Left lung (tissue), 10 donors: Measurements from ENCODE around the gene USP12. TPM values are rescaled to one million over a fixed set of nuclear protein-coding genes. Genes with fewer than 3 reads are reported as not detected.
"Not testable (repeated sequence)": the region's sequence is repeated elsewhere in the genome, so short reads cannot be mapped to it uniquely, and the experiment has no call there.

Source experiments
- ATAC-seq: fragments of 200-7000 bp; cut with Tn5 transposase; one replicate; pipeline ENCODE4 v1.9.1; 2020; ENCODE audit warnings: moderate library complexity
- DNase-seq, 4 donors: peaks; one replicate each; pipeline ENCODE4 v3.0.0-alpha.2; 2013 to 2020
- H3K27ac ChIP-seq, 2 donors: fragments of 200-600 bp; sonication (generic) in 1 of 2; one replicate each; pipeline versions ENCODE4 v1.5.0 to v1.8.0; 2020 to 2021
- H3K27me3 ChIP-seq, 2 donors: fragments of 200-600 bp; sonication (generic) in 1 of 2; one replicate each; pipeline versions ENCODE4 v1.5.0 to v1.8.0; 2020 to 2021
- H3K36me3 ChIP-seq, 2 donors: fragments of 200-600 bp; sonication (generic) in 1 of 2; one replicate each; pipeline versions ENCODE4 v1.5.0 to v1.8.0; 2020 to 2021
- H3K4me1 ChIP-seq, 2 donors: fragments of 200-600 bp; one replicate each; pipeline ENCODE4 v1.8.0; 2021
- H3K4me3 ChIP-seq, 2 donors: fragments of 200-600 bp; sonication (generic) in 1 of 2; one replicate each; pipeline versions ENCODE4 v1.5.0 to v1.8.0; 2020 to 2021; ENCODE audit warnings: mild to moderate bottlenecking in 1 of 2
- H3K9me3 ChIP-seq, 2 donors: fragments of 200-600 bp; sonication (generic) in 1 of 2; one replicate each; pipeline versions ENCODE4 v1.5.0 to v1.8.0; 2020 to 2021
- CTCF ChIP-seq, 2 donors: fragments of 200-600 bp; sonication (generic) in 1 of 2; IDR thresholded peaks; one replicate each; pipeline versions ENCODE4 v1.5.0 to v1.8.0; 2021; ENCODE audit warnings: antibody characterized with exemption in 2 of 2
- intact Hi-C, 2 donors: fragments of 100-400 bp; cut with DNase I; formaldehyde crosslinking; loops; one replicate each; pipeline versions ENCODE4 v1.11.2 to v1.14.2; 2022
- polyA plus RNA-seq, 6 donors: library from polyadenylated mRNA; unstranded; fragments of 120-200 nt; gene quantifications; one replicate each; pipeline ENCODE4 v1.2.1, GENCODE V29; 2013; ENCODE audit not compliant: insufficient read length in 6 of 6
- total RNA-seq, 2 donors: library from RNA; stranded (reverse); fragmentation: NEBNext Ultra II Directional; extraction: Animal tissue kit (Norgen Biotek cat#: 25700); gene quantifications; one replicate each; pipeline ENCODE4 v1.2.1, GENCODE V29; 2021
- donor health status: DM: no; HTN: yes; CAD: no.
- donor health status: DM: no; HTN: no; CAD: no.

The USP12 gene
- total and polyA plus RNA-seq, 8 donors = 22.8 to 44.4 (median 38.8) TPM

DNA sequence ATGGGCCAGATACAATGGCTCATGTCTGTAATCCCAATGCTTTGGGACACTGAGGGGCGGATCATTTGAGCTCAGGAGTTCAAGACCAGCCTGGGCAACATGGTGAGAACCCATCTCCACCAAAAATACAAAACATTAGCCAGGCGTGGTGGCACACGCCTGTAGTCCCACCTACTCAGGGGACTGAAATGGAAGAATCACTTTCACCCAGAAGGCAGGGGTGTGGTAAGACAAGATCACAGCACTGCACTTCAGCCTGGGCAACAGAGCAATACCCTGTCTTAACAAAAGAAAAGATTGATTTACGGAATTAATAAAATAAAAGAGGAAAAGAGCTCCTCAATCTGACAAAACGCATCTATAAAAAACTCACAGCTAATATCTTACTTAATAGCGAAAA lies 22.7 kb downstream of the USP12 start:
- no peak for ATAC-seq
- Histone ChIP-seq H3K27me3 (no peaks in the 10 kb centered on the region), H3K27ac (no peak overlapping the region), H3K4me3 (no peak overlapping the region), H3K9me3 (no peaks in the 10 kb centered on the region), H3K36me3 (no peaks in the 10 kb centered on the region), H3K4me1 (peaks cover 0 to 11% of the 10 kb centered on the region in 2 donors)
- no peak for DNase-seq
- no peak for TF ChIP-seq CTCF (IDR thresholded peaks at IDR 0.05)
- intact Hi-C loops = no loop called here

DNA sequence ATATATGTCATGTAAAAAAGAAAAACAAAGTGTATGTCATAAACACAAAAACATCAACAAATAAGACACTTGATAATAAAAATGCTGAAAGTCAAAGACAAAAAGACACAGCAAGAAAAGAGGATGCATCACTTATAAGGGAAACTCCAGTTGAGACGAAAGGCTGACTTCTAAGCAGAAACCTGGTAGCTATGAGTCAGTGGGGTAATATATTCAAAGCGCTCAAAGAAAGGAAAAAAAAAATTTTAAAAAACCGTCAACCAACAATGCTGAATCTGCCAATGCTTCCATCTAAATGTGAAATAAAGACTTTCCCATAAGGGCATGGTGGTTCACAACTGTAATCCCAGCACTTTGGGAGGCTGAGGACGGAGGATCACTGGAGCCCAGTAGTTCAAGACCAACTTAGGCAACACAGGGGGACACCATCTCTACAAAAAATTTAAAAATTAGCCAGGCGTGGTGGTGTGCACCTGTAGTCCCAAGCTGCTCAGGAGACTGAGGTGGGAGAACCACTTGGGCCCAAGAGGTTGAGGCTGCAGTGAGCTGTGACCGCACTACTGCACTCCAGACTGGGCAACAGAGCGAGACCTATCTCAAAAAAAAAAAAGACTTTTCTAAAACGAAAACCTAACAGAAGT lies 24.0 kb downstream of the USP12 start:
- no peak overlapping the region for H3K27ac ChIP-seq
- ATAC-seq (no peak), DNase-seq (no peak)
- no peak overlapping the region for H3K4me3 ChIP-seq
- H3K9me3 ChIP-seq = peaks cover 0 to 3% of the 10 kb centered on the region in 2 donors
- peaks cover 0 to 6% of the 10 kb centered on the region in 2 donors for H3K4me1 ChIP-seq
- no peaks in the 10 kb centered on the region for H3K36me3 ChIP-seq
- intact Hi-C loops = no loop called here
- H3K27me3 ChIP-seq = no peaks in the 10 kb centered on the region
- no peak for TF ChIP-seq CTCF (IDR thresholded peaks at IDR 0.05)

DNA sequence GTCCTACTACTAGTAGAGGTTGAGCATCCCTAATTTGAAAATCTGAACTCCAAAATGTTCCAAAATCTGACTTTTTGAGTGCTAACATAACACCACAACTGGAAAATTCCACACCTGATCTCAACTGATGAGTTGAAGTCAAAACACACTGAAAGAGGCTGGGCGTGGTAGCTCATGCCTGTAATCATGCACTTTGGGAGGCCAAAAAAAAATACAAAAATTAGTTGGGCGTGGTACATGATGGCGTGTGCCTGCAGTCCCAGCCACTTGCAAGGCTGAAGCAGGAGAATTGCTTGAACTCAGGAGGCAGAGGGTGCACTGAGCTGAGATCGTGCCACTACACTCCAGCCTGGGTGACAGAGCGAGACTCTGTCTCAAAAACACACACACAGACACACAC lies 29.9 kb downstream of the USP12 start:
- DNase-seq = no peak
- H3K27ac ChIP-seq = no peak overlapping the region
- H3K27me3 ChIP-seq = no peaks in the 10 kb centered on the region
- no peak for TF ChIP-seq CTCF (IDR thresholded peaks at IDR 0.05)
- no peaks in the 10 kb centered on the region for H3K4me1 ChIP-seq
- ATAC-seq = no peak
- H3K36me3 ChIP-seq = no peaks in the 10 kb centered on the region
- peaks cover 0 to 3% of the 10 kb centered on the region in 2 donors for H3K9me3 ChIP-seq
- H3K4me3 ChIP-seq = no peak overlapping the region
- intact Hi-C loops = no loop called here

DNA sequence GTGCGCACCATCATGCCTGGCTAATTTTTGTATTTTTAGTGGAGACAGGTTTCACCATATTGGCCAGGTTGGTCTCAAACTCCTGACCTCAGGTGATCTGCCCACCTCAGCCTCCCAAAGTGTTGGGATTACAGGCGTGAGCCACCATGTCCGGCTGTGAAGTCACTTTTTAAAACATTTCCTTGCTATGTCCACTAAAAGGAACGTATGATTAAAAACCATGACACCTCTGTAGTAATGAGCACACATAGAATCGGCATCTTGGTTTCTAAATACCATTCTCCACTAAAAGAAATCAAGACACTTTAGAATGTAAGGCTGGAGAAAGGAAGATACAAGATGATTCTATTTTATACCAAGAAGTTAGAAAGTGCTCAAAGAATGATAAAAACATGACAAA lies 30.5 kb downstream of the USP12 start:
- DNase-seq, intact Hi-C loops, H3K4me3 ChIP-seq, H3K9me3 ChIP-seq, H3K36me3 ChIP-seq, H3K27me3 ChIP-seq, H3K4me1 ChIP-seq, ATAC-seq, H3K27ac ChIP-seq: not testable (repeated sequence)

DNA sequence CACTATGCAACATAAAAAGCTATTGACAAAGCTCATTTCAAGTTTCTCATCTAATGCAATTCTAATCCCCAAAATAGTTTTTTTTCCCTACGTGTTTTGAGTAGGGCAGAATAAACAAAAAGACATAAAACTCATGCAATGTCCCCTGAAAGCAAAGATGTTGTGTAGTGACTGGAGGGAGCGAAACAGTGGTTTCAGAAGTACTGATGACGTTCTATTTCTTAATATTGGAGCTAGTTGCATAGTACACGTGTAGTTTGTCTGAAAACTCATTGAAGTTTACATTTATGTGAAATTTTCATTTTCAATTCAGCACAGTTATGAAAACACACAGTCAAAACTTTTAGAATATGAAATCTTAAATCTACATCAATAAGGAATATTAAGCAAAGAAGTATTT lies 31.6 kb downstream of the USP12 start:
- Histone ChIP-seq H3K27me3 (no peaks in the 10 kb centered on the region), H3K27ac (no peak overlapping the region), H3K4me3 (no peak overlapping the region), H3K36me3 (no peaks in the 10 kb centered on the region), H3K4me1 (peaks cover 0 to 12% of the 10 kb centered on the region in 2 donors), H3K9me3 (peaks cover 0 to 3% of the 10 kb centered on the region in 2 donors)
- intact Hi-C loops = no loop called here
- ATAC-seq = no peak
- TF ChIP-seq CTCF (IDR thresholded peaks at IDR 0.05) = no peak
- no peak for DNase-seq

DNA sequence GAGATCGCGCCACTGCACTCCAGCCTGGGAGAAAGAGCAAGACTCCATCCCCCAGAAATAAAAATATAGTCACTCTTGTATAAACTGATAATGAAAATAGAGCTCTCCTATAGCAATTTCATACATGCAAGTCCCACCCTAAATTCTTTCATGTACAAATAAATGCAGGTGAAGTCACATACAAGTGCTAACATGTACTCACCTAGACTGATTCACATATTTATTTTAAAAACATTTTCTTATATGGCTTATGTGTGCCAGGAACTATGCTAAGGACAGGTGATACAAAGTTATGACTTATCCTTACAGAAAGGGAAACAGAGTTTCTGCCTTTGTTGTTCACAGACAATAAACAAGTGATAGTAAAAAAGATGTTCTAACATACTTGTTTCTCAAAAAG lies 32.0 kb downstream of the USP12 start:
- Histone ChIP-seq H3K4me3 (no peak overlapping the region), H3K4me1 (peaks cover 0 to 14% of the 10 kb centered on the region in 2 donors), H3K9me3 (peaks cover 0 to 3% of the 10 kb centered on the region in 2 donors), H3K27me3 (no peaks in the 10 kb centered on the region), H3K36me3 (no peaks in the 10 kb centered on the region), H3K27ac (no peak overlapping the region)
- no peak for TF ChIP-seq CTCF (IDR thresholded peaks at IDR 0.05)
- intact Hi-C loops = no loop called here
- DNase-seq (no peak), ATAC-seq (no peak)
